ENCODE results near the gene CELF2.
A peak's percentile ranks its signal among the peaks of the same experiment; 100 is the strongest.

DNA sequence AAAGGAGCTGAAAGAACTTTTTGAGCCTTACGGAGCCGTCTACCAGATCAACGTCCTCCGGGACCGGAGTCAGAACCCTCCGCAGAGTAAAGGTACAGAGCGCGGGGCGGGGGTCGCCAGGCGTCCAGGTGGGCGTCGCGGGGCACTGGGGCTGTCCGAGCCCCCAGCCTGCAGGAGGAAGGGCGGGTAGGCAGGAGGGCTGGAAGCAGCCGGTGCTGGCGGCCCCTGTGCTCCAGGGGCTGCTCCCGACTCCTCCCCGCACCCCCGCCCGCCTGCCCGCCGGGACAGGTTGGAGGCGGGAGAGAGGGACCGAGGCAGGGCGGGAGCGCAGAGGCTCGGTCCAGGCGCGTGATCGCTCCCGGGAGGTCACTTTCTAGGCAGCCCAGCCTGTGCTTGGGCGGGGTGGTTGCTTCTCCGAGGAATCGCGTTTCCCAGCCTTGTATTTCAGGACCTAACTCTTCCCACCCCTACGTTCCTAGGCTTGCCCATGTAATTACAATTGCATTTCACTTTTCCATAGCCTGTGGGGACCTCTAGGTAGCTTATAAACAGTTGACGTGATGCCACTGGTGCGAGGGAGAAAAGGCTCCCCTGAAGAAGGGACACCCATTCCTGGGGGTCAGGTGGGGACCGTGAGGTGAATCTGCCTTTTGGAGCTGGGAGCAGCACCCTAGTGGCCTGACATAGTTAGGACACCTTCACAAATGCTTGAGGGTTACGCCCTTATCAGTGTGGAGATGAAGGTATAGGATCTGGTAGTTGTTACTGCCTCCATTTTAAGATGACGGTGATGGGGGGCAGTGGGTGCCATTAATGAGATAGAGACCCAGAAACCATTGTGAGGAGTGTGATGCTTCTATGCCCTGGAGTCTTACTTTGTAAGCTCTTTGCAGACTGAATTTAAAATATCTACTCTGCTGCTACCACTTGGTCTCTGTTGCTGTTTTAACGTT lies 148.2 kb downstream of the CELF2 start:
- TF ChIP-seq, protein P1, sequence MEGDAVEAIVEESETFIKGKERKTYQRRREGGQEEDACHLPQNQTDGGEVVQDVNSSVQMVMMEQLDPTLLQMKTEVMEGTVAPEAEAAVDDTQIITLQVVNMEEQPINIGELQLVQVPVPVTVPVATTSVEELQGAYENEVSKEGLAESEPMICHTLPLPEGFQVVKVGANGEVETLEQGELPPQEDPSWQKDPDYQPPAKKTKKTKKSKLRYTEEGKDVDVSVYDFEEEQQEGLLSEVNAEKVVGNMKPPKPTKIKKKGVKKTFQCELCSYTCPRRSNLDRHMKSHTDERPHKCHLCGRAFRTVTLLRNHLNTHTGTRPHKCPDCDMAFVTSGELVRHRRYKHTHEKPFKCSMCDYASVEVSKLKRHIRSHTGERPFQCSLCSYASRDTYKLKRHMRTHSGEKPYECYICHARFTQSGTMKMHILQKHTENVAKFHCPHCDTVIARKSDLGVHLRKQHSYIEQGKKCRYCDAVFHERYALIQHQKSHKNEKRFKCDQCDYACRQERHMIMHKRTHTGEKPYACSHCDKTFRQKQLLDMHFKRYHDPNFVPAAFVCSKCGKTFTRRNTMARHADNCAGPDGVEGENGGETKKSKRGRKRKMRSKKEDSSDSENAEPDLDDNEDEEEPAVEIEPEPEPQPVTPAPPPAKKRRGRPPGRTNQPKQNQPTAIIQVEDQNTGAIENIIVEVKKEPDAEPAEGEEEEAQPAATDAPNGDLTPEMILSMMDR (IDR thresholded peaks at IDR 0.05; ENCODE audit: poor library complexity): peak; percentile 42
- TF ChIP-seq EZH2 (IDR thresholded peaks at IDR 0.05; ENCODE audit: borderline replicate concordance) (peak; percentile 8), EZH2phosphoT487 (IDR thresholded peaks at IDR 0.05; ENCODE audit: low read depth, severe bottlenecking, unreplicated experiment) (no peak)

Data from hepatocyte (in vitro differentiated cells).